Occipital lobe (tissue), 3 donors: ENCODE measurements around the gene INTS14. TPM values are rescaled to one million over a fixed set of nuclear protein-coding genes. Genes with fewer than 3 reads are reported as not detected.

Experiments used
- DNase-seq: peaks from one replicate; lab custom pipeline; 2025; lab: John Stamatoyannopoulos, UW
- small RNA-seq: library from RNA; depleted of rRNA; stranded (forward); fragments of <200 nt; gene quantifications from one replicate; pipeline ENCODE3, GENCODE V24; 2014
- total RNA-seq: library from RNA; depleted of rRNA; stranded (reverse); fragments of >200 nt; gene quantifications from one replicate; pipeline ENCODE4 v1.2.3, GENCODE V29; 2014

The INTS14 gene
- total RNA-seq, 1 donor from 2014 or later = 26.7 TPM

GRCh38 chr15:65532738-65533051 lies 78.2 kb downstream of the INTS14 start:
- DNase-seq = no peak

- peak; percentile 80 for DNase-seq
Observed at GRCh38 chr15:65530318-65531111, 80.4 kb downstream of the INTS14 start, which contains the start of gene HACD3. Gene HACD3 (plus strand): TSS chr15:65530463. CDS start chr15:65530632, 169 bp downstream.

GRCh38 chr15:65529762-65530317 lies 81.1 kb downstream of the INTS14 start:
- no peak for DNase-seq

Small RNAs within 50 kb of the gene (small RNA-seq; reads per million reads assigned to genes)
- gene RNU6-19P = not detected

Other genes starting within 250 kb of the INTS14 start
- gene IGDCC3, start 233.1 kb downstream of the INTS14 start, total RNA-seq = 7.6 TPM
- 7.8 TPM for gene IGDCC4, start 188.2 kb downstream of the INTS14 start, total RNA-seq
- gene DPP8, start 93.4 kb downstream of the INTS14 start, total RNA-seq = 83.8 TPM
- gene HACD3, start 80.7 kb downstream of the INTS14 start, total RNA-seq = 117 TPM
- gene SLC24A1, start 10.8 kb upstream of the INTS14 start, total RNA-seq = 1.4 TPM
- 76.6 TPM for gene DENND4A, start 181.2 kb upstream of the INTS14 start, total RNA-seq